ENCODE data around the gene PCK1. TPM values are rescaled to one million over a fixed set of nuclear protein-coding genes. Genes with fewer than 3 reads are reported as not detected.

PCK1 gene
- total and polyA plus RNA-seq, 4 donors: 8.9 to 532 (median 314) TPM

DNA sequence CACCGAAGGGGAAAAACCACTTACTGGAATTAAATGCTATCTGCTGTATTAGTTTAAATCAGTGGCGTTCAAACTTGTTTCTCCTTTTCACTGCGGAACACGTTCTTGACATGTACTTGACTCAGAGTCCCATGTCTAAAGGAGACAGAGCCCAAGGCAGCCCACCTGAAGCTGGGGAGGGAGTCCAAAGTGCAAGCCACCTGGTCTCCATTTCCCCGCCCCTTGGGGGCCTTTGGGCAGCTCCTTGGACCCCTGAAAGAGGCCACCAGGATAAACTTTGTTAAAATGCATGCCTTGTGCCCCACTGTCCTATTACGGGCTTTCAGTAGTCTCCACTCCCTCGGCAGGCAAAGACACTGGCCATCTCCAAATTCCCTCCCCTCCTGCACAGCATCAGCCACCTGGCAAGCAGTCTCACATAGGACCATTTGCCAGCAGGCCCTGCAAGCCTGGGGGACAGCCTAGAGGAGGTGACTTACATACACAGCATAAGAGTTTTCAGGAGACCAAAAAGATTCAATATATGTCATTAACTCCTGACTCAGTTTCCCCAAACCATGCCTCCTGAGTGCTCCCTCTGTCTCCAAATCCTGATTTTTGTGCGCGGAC lies 6.7 kb downstream of the PCK1 start:
- Histone ChIP-seq H3K27me3 (ENCODE audit: control insufficient read depth in 4 of 4, insufficient read depth in 4 of 4, low read length in 3 of 4) (no peaks in the 10 kb centered on the region), H3K4me3 (ENCODE audit: low read depth in 1 of 3, low read length in 3 of 3) (no peak overlapping the region), H3K27ac (ENCODE audit: low read depth in 1 of 2, low read length in 2 of 2) (peak overlapping the region; percentile 88 to 92), H3K9me3 (ENCODE audit: control insufficient read depth in 4 of 4, low read length in 3 of 4) (no peaks in the 10 kb centered on the region), H3K9ac (ENCODE audit: low read depth in 1 of 2, low read length in 2 of 2) (peak overlapping the region in 1 of 2 donors; percentile 8), H3K36me3 (ENCODE audit: control insufficient read depth in 4 of 4, insufficient read depth in 3 of 4, low read depth in 1 of 4, low read length in 3 of 4) (peaks cover 0 to 5% (median 0%) of the 10 kb centered on the region in 4 donors), H3K4me1 (ENCODE audit: control insufficient read depth in 4 of 4, insufficient read depth in 4 of 4, low read length in 3 of 4) (peaks cover 2 to 42% (median 24%) of the 10 kb centered on the region in 4 donors)
- TF ChIP-seq NR2F2 (IDR thresholded peaks at IDR 0.05) (no peak), RAD21 (IDR thresholded peaks at IDR 0.05) (peak in 1 of 2 donors; percentile 1), EGR1 (IDR thresholded peaks at IDR 0.05; ENCODE audit: low read depth in 2 of 2) (peak in 1 of 2 donors; percentile 39), FOXA1 (IDR thresholded peaks at IDR 0.05) (no peak), YY1 (IDR thresholded peaks at IDR 0.05) (no peak), TAF1 (conservative IDR thresholded peaks at IDR 0.05) (no peak), RXRA (IDR thresholded peaks at IDR 0.05) (no peak), FOXA2 (IDR thresholded peaks at IDR 0.05) (no peak), GABPA (IDR thresholded peaks at IDR 0.05 in 1 of 2, conservative IDR thresholded peaks at IDR 0.05 in 1 of 2) (no peak), HNF4G (IDR thresholded peaks at IDR 0.05) (peak; percentile 61), JUND (IDR thresholded peaks at IDR 0.05) (no peak), SP1 (IDR thresholded peaks at IDR 0.05) (no peak), HNF4A (conservative IDR thresholded peaks at IDR 0.05) (peak; percentile 44 to 57)
- TF ChIP-seq, protein P1, sequence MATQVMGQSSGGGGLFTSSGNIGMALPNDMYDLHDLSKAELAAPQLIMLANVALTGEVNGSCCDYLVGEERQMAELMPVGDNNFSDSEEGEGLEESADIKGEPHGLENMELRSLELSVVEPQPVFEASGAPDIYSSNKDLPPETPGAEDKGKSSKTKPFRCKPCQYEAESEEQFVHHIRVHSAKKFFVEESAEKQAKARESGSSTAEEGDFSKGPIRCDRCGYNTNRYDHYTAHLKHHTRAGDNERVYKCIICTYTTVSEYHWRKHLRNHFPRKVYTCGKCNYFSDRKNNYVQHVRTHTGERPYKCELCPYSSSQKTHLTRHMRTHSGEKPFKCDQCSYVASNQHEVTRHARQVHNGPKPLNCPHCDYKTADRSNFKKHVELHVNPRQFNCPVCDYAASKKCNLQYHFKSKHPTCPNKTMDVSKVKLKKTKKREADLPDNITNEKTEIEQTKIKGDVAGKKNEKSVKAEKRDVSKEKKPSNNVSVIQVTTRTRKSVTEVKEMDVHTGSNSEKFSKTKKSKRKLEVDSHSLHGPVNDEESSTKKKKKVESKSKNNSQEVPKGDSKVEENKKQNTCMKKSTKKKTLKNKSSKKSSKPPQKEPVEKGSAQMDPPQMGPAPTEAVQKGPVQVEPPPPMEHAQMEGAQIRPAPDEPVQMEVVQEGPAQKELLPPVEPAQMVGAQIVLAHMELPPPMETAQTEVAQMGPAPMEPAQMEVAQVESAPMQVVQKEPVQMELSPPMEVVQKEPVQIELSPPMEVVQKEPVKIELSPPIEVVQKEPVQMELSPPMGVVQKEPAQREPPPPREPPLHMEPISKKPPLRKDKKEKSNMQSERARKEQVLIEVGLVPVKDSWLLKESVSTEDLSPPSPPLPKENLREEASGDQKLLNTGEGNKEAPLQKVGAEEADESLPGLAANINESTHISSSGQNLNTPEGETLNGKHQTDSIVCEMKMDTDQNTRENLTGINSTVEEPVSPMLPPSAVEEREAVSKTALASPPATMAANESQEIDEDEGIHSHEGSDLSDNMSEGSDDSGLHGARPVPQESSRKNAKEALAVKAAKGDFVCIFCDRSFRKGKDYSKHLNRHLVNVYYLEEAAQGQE (IDR thresholded peaks at IDR 0.05): no peak
- TF ChIP-seq, protein P2, sequence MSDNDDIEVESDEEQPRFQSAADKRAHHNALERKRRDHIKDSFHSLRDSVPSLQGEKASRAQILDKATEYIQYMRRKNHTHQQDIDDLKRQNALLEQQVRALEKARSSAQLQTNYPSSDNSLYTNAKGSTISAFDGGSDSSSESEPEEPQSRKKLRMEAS (IDR thresholded peaks at IDR 0.05): no peak
- TF ChIP-seq, protein P3, sequence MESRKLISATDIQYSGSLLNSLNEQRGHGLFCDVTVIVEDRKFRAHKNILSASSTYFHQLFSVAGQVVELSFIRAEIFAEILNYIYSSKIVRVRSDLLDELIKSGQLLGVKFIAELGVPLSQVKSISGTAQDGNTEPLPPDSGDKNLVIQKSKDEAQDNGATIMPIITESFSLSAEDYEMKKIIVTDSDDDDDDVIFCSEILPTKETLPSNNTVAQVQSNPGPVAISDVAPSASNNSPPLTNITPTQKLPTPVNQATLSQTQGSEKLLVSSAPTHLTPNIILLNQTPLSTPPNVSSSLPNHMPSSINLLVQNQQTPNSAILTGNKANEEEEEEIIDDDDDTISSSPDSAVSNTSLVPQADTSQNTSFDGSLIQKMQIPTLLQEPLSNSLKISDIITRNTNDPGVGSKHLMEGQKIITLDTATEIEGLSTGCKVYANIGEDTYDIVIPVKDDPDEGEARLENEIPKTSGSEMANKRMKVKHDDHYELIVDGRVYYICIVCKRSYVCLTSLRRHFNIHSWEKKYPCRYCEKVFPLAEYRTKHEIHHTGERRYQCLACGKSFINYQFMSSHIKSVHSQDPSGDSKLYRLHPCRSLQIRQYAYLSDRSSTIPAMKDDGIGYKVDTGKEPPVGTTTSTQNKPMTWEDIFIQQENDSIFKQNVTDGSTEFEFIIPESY (IDR thresholded peaks at IDR 0.05): peak; percentile 13
- TF ChIP-seq, protein P4, sequence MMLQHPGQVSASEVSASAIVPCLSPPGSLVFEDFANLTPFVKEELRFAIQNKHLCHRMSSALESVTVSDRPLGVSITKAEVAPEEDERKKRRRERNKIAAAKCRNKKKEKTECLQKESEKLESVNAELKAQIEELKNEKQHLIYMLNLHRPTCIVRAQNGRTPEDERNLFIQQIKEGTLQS (IDR thresholded peaks at IDR 0.05): no peak
- TF ChIP-seq, protein P5, sequence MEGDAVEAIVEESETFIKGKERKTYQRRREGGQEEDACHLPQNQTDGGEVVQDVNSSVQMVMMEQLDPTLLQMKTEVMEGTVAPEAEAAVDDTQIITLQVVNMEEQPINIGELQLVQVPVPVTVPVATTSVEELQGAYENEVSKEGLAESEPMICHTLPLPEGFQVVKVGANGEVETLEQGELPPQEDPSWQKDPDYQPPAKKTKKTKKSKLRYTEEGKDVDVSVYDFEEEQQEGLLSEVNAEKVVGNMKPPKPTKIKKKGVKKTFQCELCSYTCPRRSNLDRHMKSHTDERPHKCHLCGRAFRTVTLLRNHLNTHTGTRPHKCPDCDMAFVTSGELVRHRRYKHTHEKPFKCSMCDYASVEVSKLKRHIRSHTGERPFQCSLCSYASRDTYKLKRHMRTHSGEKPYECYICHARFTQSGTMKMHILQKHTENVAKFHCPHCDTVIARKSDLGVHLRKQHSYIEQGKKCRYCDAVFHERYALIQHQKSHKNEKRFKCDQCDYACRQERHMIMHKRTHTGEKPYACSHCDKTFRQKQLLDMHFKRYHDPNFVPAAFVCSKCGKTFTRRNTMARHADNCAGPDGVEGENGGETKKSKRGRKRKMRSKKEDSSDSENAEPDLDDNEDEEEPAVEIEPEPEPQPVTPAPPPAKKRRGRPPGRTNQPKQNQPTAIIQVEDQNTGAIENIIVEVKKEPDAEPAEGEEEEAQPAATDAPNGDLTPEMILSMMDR (IDR thresholded peaks at IDR 0.05; ENCODE audit: low read depth, low read length, missing input control): no peak
- DNase-seq (ENCODE audit: low spot score): no peak
- WGBS: 41% methylated on average over 9 of the region's 9 CpGs
